G401.6 (cell line): Measurements from ENCODE around the gene ASTN2.
A peak's percentile ranks its signal among the peaks of the same experiment; 100 is the strongest.
"Not testable (repeated sequence)": the region's sequence is repeated elsewhere in the genome, so short reads cannot be mapped to it uniquely, and the experiment has no call there.

ENCODE experiments used
- FAIRE-seq: peaks from 2 replicates; lab custom pipeline; 2012; peaks lifted over from hg19 to GRCh38; lab: Jason Lieb, UNC

Gene ASTN2

GRCh38 chr9:116860509-116861120 is 554.2 kb downstream of the ASTN2 start:
- peak; percentile 61 for FAIRE-seq

DNA sequence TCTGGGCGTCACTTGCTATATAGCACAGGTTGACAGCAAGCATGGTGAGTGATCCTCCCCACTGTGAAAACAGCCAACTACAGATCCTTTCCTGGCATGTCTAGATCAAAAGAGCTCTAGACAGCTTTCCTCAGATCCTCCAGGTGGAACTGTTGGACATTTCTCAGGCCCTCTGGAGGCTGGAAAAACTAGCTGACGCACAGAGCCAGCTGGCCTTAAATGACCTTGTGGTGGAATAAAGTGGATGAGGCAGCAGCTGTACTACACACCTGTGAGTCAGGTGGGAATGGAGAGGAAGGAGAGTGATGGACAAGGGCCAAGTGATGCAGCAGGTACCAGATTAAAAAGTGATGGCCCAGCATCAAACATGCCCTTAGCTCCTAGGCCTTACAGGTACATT is 555.1 kb downstream of the ASTN2 start:
- no peak for FAIRE-seq

- FAIRE-seq = no peak
Observed at GRCh38 chr9:116857321-116857720, 557.5 kb downstream of the ASTN2 start.

DNA sequence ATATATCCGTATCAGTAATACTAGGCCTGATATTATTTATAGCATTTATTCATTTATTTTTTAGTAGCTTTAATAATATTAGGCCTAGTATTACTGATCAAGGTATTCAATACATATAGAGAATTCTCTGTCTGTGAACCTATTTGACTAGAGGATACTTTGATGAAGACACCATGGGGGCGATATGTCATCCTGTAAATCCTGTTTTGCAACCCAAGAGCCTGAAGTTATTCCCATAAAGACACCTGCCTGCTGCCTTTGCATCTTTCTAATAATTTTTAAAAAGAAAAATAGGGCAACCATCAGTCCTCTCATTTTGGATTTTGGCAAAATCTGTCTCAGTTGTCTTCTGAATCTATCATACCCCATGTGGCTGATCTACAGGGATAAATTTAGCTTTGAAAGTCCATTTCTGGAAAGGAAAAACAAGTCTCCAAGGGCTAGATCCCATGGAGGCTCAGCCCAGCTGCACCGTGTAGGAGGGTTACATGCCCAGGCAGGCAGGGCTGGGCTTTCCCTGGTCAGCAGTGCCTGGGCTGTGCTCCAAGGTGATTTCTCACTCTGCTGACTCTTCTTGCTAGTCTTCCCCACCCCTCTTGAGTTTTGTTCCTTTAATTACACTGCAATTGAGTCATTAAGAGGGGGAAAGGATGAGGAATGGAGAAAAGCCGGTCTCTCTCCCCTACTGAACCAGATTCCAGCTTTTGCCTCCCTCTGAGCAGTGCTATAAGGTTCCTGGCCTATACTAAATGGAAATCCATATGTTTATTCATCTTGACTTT is 558.8 kb downstream of the ASTN2 start:
- FAIRE-seq = no peak

DNA sequence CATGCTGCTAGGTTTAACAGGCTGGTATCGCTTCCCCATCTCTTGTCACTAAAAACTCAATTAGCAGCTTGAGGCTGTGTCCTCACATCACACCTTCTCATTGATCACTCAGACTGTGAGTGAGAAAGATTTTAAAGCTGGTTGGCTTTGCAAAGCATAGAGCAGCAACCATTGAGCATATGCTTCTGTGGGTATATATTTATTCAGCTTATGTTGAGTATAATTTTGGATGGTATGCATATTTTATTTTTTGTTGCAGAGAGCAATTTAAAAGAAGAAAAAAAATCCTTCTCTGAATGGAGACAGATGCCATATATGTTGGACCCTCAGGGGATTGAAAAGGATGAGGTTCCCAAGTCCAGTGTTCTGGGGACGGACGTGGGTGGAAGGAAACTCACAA is 565.1 kb downstream of the ASTN2 start:
- no peak for FAIRE-seq

DNA sequence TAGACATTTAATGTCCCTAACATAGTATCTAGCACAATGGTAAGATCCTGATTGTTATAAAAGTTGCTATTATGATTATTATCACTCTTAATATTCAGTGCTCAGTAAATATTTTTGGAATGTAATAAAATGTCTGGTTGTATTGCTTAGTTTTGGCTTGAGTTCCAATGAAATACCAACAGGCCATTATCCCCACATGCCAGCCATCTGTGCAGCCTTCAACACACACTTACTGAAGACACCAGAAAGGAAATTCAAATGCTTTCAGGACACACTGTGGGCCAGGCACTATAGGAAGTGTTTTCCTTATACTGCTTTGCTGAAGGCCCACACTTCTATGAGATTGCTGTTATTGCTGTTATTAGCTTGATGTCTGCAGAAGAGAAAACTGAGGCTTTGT is 570.2 kb downstream of the ASTN2 start:
- no peak for FAIRE-seq

GRCh38 chr9:116843863-116844620 is 570.8 kb downstream of the ASTN2 start:
- FAIRE-seq = no peak

DNA sequence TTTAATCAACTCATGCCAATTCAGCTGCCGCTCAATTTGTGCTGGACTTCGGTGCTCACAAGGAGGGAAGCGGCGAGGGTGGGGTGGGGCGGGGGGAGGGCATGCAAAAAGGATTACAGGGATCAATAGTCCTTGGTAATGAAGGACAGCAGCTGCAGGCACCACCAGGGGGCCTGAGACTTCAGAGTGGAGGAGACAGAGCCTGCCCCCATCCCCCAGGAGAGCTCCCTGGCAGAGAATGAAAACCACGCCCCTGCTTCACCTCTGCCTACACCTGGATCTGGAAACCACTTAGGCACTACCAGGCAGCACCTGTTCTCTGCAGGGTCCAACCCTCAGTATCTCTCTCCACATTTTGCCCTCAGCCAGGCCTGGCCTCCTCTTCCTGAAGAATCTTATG is 572.2 kb downstream of the ASTN2 start:
- no peak for FAIRE-seq

- FAIRE-seq = not testable (repeated sequence)
Observed at GRCh38 chr9:116838468-116838867, 576.4 kb downstream of the ASTN2 start.

GRCh38 chr9:116837018-116837989 is 577.6 kb downstream of the ASTN2 start:
- FAIRE-seq = no peak

DNA sequence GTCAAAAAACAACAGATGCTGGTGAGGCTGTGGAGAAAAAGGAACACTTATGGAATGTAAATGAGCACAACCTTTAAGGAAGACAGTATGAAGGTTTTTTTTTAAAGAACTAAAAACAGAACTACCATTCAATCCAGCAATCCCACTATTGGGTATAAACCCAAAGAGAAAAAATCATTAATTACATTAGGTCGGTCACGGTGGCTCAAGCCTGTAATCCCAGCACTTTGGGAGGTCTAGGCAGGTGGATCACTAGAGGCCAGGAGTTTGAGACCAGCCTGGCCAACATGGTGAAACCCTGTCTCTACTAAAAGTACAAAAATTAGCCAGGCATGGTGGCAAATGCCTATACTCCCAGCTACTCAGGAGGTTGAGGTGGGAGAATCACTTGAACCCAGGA is 584.5 kb downstream of the ASTN2 start:
- not testable (repeated sequence) for FAIRE-seq

DNA sequence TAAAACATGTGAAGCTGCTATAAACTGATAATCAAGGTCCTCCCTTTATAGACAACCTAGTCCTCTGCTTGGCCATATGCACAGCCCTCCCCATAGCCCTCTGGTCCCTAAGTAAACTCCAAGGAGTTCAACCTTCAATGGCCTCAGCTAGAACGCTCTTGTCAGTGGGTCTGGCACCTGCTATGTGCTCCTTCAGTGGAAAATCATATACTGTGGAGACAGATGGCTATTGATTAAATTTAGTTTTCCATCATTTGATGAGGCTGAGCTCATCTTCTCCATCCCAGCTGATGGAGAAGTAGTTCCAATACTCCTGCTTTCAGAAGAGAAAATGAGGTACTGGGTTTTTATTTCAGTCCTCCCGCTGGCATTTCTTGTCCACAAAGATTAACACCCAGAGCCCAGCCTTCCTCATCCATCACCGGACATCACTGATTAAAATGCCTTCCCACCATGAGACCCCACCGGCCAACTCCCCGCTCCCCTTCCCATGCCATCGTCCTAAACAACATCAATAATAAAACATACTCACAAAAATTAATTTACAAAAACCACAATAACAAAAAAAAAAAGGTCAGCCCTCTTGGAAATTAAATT is 593.1 kb downstream of the ASTN2 start:
- no peak for FAIRE-seq

DNA sequence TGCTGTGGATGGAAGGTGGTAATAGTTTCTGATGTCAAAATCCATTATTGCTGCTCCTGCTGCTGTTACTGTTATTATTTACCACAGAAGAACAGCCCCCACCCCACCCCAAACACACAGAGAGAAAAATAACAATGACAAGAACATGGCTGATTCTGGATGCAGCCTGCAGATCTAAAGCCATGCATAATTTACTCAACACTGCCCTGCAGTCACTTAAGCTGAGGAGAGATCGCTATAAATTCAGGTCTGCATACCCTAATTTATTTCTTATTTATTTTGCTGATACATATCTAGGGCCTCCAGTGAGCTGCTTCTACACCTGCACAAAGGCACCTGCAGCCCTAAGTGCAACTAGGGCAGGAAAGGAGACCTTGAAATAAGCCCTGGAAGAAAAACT is 595.7 kb downstream of the ASTN2 start:
- no peak for FAIRE-seq

- FAIRE-seq = no peak
Observed at GRCh38 chr9:116817762-116818161, 597.1 kb downstream of the ASTN2 start.

DNA sequence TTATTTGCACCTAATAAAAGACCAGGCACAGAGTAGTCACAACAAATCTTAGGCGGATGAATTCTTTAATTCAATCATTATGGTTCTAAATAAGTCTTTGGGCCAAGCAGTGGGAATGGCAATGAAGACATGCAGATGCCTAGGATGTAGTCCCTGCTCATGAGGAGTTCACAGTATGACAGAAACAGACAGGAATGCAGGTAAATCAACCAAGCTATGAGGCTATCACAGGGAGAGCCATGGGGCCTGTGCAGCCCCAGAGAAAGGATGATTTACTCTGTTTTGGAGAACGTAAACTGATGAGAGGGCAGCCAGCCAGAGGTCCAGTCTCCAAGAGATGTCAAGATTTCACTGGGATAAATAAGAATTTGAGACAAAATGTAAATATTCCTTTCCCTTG is 598.4 kb downstream of the ASTN2 start:
- no peak for FAIRE-seq

- no peak for FAIRE-seq
Observed at GRCh38 chr9:116815835-116816234, 599.0 kb downstream of the ASTN2 start.

DNA sequence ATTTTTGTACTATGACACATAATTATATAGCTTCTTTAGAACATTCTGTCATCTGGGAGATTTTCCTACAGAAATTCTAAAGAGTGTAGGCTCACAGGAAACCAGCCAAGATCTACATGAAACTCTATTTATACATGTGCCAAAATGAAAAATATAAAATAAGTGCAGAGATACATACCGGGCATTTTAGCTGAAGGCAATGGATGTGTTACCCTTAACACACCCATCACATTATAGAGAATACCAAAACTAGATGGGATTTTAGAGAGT is 601.9 kb downstream of the ASTN2 start:
- no peak for FAIRE-seq

DNA sequence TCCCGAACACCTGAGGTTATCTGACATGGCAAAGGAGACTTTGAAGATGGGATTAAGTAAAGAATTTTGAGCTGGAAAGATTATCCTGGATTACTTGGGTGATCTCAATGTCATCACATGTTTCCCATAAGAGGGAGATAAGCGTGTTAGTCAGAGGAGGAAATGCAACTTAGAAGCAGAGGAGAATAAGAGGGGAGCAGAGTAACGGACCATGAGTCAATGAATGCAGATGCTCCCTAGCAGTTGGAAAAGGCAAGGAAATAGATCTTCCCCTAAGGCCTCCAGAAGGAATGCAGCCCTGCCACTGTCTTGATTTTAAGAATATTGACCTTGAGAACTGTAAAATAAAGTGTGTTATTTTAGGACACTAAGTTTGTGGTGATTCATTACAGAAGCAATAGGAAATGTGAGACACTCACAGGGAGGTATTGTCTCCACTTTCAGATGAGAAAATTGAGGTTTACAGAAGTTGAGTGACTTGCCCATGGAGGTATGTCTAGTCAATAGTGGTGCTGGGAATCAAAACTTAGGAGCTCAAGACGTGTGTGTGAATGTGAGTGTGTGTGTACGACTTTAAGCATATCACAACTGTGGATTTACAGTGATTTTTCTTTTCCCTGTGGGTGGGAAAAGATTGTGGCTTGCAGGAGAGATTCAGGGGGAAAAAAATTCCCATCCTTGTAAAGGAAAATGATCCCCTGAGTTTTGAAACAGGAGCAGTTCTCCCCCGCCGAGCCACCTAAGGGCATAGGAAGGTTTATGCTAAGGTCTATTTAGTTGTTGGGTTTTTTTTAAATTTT is 602.4 kb downstream of the ASTN2 start:
- no peak for FAIRE-seq

DNA sequence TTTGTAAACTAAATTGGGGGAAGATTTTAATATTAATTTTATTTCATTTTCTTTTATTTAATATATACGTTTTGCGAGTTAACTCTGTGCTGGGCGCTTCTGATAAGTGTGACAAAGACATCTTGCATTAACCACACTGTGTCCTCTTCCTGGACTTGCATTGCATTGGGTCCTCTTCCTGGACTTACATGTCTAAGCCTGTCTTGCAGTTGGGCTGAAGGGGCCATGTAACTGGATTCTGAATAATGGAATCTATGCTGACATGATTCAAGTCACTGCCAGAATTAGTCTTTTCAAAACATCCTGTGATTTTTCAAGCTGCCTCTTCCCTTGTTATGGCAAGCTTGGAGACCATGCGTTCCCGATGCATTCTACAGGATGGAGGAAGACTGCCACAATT is 605.2 kb downstream of the ASTN2 start:
- FAIRE-seq = no peak

- FAIRE-seq = no peak
Observed at GRCh38 chr9:116806075-116806474, 608.8 kb downstream of the ASTN2 start.

- no peak for FAIRE-seq
Observed at GRCh38 chr9:116800885-116801284, 614.0 kb downstream of the ASTN2 start.
